ENCODE results near the gene DENND4A.

DNA sequence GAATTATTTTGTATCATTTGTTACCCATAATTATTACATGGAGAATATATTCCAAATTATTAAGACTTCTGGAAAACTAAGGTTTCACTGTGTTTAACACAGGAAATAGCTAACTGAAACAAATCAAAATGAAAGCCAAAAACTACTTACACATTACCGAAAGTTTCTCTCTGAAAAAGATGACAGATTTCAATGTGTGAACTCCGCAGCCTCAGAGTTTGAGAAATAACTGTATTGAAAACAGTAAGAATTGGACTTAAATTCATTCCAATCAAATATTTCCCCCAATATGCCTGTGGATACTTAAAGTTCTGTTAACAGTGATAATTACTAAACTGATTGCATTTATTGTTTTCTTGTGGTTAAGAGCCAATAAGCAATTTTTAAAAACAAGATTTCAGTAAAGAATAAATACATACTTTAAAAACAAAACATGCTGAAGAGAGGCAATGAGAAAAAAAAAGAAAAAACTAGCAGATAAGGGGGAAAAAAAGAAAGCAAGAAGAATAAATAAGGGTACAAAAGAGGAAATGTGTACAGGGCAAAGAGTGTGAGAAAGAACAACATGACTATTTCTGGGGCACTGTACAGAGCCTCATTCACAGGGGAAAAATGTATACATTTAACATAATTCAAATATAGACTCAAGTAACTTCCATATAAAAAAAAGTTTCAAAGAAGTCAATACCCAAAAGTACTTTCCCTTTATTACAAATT lies 30.7 kb downstream of the DENND4A start:
- no peak for TF ChIP-seq YY1 (IDR thresholded peaks at IDR 0.05; ENCODE audit: insufficient read depth, insufficient read length)
- TF ChIP-seq SUZ12 (IDR thresholded peaks at IDR 0.05; ENCODE audit: extremely low read depth, insufficient read depth, insufficient read length), result no peak
